ENCODE data around the gene NTN1. TPM values are rescaled to one million over a fixed set of nuclear protein-coding genes. Genes with fewer than 3 reads are reported as not detected.

The NTN1 gene
- total and polyA plus RNA-seq, 2 experiments from 2014 or later, result 0.42 to 2.1 TPM

- DNase-seq (ENCODE audit: low spot score), result no peak
- Histone ChIP-seq H3K4me1 (ENCODE audit: insufficient read depth) (no peaks in the 10 kb centered on the region), H3K36me3 (replicated peaks; ENCODE audit: insufficient read depth, low read depth) (no peaks in the 10 kb centered on the region), H3K27me3 (peaks cover 28% of the 10 kb centered on the region), H3K9me3 (ENCODE audit: low read depth) (no peaks in the 10 kb centered on the region), H3K4me2 (no peak overlapping the region), H4K20me1 (ENCODE audit: insufficient read depth, poor library complexity, severe bottlenecking) (no peaks in the 10 kb centered on the region), H2AFZ (no peak overlapping the region), H3K4me3 (no peak overlapping the region), H3K79me2 (no peaks in the 10 kb centered on the region), H3K9me2 (replicated peaks; ENCODE audit: insufficient read depth) (no peaks in the 10 kb centered on the region), H3K27ac (no peak overlapping the region)
- no peak for TF ChIP-seq EZH2 (IDR thresholded peaks at IDR 0.05; ENCODE audit: borderline replicate concordance)
- WGBS (ENCODE audit: low lambda C conversion rate, missing lambda C conversion rate), result 86% methylated on average over 9 of the region's 9 CpGs
These were observed 10.8 kb downstream of the NTN1 start for GRCh38 chr17:9032151-9032550.

GRCh38 chr17:9032583-9032982 lies 11.3 kb downstream of the NTN1 start:
- no peak overlapping the region for H3K4me3 ChIP-seq
- DNase-seq (ENCODE audit: low spot score), result no peak
- H4K20me1 ChIP-seq (ENCODE audit: insufficient read depth, poor library complexity, severe bottlenecking), result no peaks in the 10 kb centered on the region
- no peaks in the 10 kb centered on the region for H3K9me3 ChIP-seq (ENCODE audit: low read depth)
- H3K27ac ChIP-seq, result no peak overlapping the region
- TF ChIP-seq CTCF (IDR thresholded peaks at IDR 0.05; ENCODE audit: poor library complexity), result no peak
- TF ChIP-seq EZH2phosphoT487 (IDR thresholded peaks at IDR 0.05; ENCODE audit: low read depth, severe bottlenecking, unreplicated experiment), result no peak
- TF ChIP-seq EZH2 (IDR thresholded peaks at IDR 0.05; ENCODE audit: borderline replicate concordance), result no peak
- WGBS (ENCODE audit: low lambda C conversion rate, missing lambda C conversion rate), result 86% methylated on average over 10 of the region's 10 CpGs
- no peak overlapping the region for H2AFZ ChIP-seq
- H3K4me2 ChIP-seq, result no peak overlapping the region
- peaks cover 28% of the 10 kb centered on the region for H3K27me3 ChIP-seq
- H3K4me1 ChIP-seq (ENCODE audit: insufficient read depth), result no peaks in the 10 kb centered on the region
- H3K36me3 ChIP-seq (replicated peaks; ENCODE audit: insufficient read depth, low read depth), result no peaks in the 10 kb centered on the region
- H3K79me2 ChIP-seq, result no peaks in the 10 kb centered on the region
- no peaks in the 10 kb centered on the region for H3K9me2 ChIP-seq (replicated peaks; ENCODE audit: insufficient read depth)

- no peak overlapping the region for H3K27ac ChIP-seq
- no peaks in the 10 kb centered on the region for H3K9me2 ChIP-seq (replicated peaks; ENCODE audit: insufficient read depth)
- H2AFZ ChIP-seq, result no peak overlapping the region
- WGBS (ENCODE audit: low lambda C conversion rate, missing lambda C conversion rate), result 97% methylated on average over 1 of the region's 1 CpG
- H3K27me3 ChIP-seq, result peaks cover 21% of the 10 kb centered on the region
- H3K4me3 ChIP-seq, result no peak overlapping the region
- no peaks in the 10 kb centered on the region for H4K20me1 ChIP-seq (ENCODE audit: insufficient read depth, poor library complexity, severe bottlenecking)
- no peaks in the 10 kb centered on the region for H3K4me1 ChIP-seq (ENCODE audit: insufficient read depth)
- no peak overlapping the region for H3K4me2 ChIP-seq
- TF ChIP-seq CTCF (IDR thresholded peaks at IDR 0.05; ENCODE audit: poor library complexity), result no peak
- H3K36me3 ChIP-seq (replicated peaks; ENCODE audit: insufficient read depth, low read depth), result no peaks in the 10 kb centered on the region
- DNase-seq (ENCODE audit: low spot score), result no peak
- no peaks in the 10 kb centered on the region for H3K9me3 ChIP-seq (ENCODE audit: low read depth)
- H3K79me2 ChIP-seq, result no peaks in the 10 kb centered on the region
These were observed 13.9 kb downstream of the NTN1 start for GRCh38 chr17:9035249-9035648.

GRCh38 chr17:9036336-9036735 lies 15.0 kb downstream of the NTN1 start:
- WGBS (ENCODE audit: low lambda C conversion rate, missing lambda C conversion rate), result 56% methylated on average over 4 of the region's 4 CpGs
- DNase-seq (ENCODE audit: low spot score), result no peak
- H3K4me3 ChIP-seq, result no peak overlapping the region

More at GRCh38 chr17:9036336-9036735, 15.0 kb downstream of the NTN1 start:
- TF ChIP-seq EZH2 (IDR thresholded peaks at IDR 0.05; ENCODE audit: borderline replicate concordance) (no peak), EZH2phosphoT487 (IDR thresholded peaks at IDR 0.05; ENCODE audit: low read depth, severe bottlenecking, unreplicated experiment) (no peak), CTCF (IDR thresholded peaks at IDR 0.05; ENCODE audit: poor library complexity) (no peak)
- Histone ChIP-seq H2AFZ (no peak overlapping the region), H3K9me3 (ENCODE audit: low read depth) (no peaks in the 10 kb centered on the region), H3K79me2 (no peaks in the 10 kb centered on the region), H3K4me2 (no peak overlapping the region), H3K4me1 (ENCODE audit: insufficient read depth) (no peaks in the 10 kb centered on the region), H3K27ac (no peak overlapping the region), H3K9me2 (replicated peaks; ENCODE audit: insufficient read depth) (no peaks in the 10 kb centered on the region), H4K20me1 (ENCODE audit: insufficient read depth, poor library complexity, severe bottlenecking) (no peaks in the 10 kb centered on the region), H3K27me3 (peaks cover 14% of the 10 kb centered on the region), H3K36me3 (replicated peaks; ENCODE audit: insufficient read depth, low read depth) (no peaks in the 10 kb centered on the region)

Measured in hepatocyte (in vitro differentiated cells).